ENCODE data around the gene MDH2.
A peak's percentile ranks its signal among the peaks of the same experiment; 100 is the strongest.
"Not testable (repeated sequence)": the region's sequence is repeated elsewhere in the genome, so short reads cannot be mapped to it uniquely, and the experiment has no call there.

MDH2 gene

DNA sequence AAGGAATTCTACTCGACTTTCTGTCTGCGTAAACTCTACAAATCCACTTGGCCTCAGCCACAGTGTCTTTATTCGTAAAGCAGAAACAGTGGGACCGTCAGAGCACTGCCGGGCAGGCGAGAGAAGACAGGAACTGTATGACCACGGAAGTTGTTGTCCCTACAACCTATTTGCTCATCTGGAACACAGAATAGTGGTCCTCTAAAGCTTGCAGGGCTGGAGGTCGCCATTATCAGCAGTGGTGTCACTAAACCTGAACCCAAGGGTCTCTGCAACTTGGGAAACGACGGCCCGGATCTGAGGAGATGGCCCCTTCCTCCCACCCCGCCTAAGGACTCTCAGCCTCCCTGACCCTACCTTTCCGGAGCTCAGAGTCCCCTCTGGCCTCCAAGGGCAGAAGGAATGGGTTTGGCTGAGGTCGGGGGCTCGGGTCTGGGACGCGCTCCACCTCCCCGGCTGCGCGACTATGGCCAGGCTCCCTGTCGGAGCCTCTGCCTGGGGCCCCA is 548 bp upstream of the MDH2 start:
- no peak for DNase-seq (ENCODE audit: low spot score)

DNA sequence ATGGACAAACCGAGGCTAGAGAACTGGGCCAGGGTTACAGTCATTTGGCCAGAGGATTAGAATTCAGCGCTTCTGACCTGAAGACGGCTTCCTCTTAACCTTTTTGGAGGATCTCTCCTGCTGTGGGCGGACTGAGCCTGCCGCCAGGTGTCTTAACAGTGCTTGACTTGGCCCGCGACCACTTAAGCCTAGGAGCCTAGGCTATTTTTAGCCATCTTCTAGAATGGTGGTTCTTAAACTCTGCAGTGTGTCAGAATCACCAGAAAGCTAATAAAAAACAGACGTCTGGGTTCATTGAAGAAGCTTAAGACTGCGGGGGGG is 722 bp downstream of the MDH2 start:
- DNase-seq (ENCODE audit: low spot score), result no peak

DNA sequence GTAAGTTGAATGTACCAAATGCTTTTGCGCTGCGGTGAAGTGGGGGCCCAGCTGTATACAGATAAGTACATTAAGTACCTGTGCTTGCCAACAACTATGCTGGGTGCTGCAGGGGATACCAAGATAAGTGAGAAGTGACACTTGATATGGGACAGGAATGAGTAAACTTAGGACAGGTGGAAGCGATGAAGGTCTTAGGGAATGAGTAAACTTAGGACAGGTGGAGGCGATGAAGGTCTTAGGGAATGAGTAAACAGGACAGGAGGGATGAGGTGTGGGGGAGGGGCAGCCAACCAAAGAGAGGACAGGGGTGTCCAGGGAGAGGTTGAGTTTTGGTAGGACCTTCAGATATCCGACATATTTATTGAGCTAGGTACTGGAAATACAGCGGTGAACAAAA is 1.4 kb downstream of the MDH2 start:
- no peak for DNase-seq (ENCODE audit: low spot score)

DNA sequence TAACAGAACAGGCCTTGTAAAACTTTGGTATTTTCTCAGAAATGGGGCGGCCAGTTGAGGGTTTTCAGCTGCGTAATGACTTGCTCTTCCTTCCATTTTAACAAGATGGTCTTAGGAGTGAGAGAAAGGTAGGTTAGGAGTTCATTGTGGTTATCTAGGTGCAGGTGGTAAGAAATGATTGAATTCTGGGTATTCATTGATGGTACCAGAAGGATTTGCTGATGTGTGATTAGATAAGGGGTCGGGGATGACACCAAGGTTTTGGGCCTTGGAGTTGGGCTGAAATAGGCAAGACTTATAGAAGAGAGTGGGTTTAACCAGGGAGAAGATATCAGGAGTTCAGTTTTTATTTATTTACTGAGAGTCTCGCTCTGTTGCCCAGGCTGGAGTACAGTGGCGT is 2.6 kb downstream of the MDH2 start:
- DNase-seq (ENCODE audit: low spot score), result no peak

DNA sequence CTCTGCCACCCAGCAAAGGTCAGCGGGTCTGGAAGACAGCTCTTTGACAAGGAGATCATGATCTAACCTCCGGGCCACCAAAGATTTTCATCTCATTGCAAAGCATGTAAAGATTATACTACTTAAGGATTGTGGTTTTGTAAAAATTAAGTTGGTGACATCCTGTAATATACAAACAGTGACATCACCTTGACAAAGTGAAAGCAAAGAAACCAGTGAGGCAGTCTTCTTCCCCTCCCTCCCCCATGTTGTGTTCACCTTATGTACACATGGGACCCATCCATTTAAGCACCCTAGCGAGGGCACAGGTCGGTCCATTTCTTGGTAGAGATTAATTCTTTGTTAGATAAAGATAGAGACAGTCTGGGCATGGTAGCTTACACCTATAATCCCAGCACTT is 3.9 kb downstream of the MDH2 start:
- peak; percentile 33 for DNase-seq (ENCODE audit: low spot score)

DNA sequence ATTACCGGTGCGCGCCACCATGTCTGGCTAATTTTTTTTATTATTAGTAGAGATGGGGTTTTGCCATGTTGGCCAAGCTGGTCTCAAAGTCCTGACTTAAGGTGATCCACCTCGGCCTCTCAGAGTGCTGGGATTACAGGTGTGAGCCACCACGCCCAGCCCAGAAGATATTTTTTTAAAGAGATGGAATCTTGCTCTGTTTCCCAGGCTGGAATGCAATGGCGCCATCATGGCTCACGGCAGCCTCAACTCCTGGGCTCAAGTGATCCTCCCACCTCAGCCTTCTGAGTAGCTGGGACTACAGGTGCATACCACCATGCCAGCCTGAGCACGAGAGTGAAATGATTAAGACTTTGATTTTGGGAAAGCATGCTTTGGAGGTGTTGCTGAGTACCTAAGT is 4.8 kb downstream of the MDH2 start:
- not testable (repeated sequence) for DNase-seq (ENCODE audit: low spot score)

DNA sequence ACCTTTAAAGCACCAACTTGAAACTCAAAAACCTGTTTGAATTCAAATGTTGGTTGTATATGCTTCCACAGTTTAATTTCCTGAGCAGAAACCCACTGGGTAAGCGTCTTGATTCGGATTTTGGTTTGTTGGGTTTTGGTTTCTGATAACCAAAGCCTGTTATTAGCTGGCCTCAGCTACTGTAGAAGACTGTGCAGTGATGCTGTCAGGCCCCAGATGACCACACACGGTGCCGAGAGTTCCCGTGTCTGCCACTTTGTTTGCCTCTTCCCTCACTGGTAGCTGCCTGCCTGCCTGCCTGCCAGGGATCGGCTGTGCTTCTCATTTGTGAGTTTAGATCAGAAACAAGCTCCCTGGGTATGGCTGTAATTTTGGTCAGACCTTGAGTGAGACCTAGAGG is 5.6 kb downstream of the MDH2 start:
- no peak for DNase-seq (ENCODE audit: low spot score)

DNA sequence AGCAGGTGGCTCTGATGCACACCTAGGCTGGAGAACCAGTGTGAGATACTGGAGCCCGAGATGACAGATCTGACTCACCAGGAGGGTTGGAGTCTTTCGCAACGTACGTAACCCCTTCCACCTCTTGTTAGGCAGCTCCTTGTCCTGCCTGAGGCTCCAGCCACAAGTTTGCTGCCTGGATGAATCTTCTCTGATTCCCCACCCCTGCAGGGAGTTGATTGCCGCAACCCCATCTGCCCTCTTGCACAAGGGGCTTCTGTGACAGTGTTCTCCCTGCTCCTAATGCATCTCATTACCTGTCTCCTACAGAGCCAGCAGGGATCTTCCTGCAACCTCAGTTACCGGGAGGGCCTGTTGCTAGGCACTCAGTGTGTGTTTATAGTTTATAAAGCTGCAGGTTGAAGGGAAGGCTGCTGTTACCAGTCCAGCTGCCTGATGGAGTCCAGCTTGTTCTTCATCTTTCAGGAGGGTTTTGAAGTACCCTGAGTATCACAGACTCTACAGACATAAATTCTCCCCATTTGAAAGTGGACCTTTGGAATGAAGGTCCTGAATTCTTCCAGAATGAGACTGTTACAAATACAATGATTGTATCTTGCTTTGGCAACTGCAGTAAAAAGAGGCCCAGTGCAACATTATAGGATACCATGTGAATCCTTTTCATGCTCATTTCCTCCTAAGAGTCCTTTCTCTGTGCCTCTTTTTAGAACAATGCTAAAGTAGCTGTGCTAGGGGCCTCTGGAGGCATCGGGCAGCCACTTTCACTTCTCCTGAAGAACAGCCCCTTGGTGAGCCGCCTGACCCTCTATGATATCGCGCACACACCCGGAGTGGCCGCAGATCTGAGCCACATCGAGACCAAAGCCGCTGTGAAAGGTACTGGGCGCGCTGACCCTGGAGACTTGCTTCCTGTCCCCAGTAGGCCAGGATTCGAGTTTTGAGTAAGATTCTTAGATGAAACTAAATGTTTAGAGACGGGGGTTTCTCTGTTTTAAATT is 6.5 kb downstream of the MDH2 start:
- DNase-seq (ENCODE audit: low spot score), result no peak

DNA sequence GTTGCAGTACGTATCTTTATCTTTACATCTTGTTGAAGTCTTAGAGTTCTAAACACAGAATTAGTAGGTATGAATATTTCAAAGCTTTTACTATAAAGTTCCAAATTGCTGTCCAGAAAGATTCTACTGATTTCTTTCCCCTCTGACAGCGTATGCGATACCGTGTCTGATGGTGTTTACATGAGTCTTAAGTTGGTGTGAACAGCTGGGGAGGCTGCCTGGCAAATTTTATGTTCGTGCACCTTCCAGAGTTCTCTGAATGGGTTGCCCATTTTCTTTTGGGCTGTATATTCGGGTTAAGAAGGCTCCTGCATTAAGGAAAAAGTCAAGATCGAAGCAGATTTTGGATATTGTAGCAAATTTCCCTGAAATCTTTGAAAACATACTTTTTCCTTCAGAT is 8.3 kb downstream of the MDH2 start:
- no peak for DNase-seq (ENCODE audit: low spot score)

DNA sequence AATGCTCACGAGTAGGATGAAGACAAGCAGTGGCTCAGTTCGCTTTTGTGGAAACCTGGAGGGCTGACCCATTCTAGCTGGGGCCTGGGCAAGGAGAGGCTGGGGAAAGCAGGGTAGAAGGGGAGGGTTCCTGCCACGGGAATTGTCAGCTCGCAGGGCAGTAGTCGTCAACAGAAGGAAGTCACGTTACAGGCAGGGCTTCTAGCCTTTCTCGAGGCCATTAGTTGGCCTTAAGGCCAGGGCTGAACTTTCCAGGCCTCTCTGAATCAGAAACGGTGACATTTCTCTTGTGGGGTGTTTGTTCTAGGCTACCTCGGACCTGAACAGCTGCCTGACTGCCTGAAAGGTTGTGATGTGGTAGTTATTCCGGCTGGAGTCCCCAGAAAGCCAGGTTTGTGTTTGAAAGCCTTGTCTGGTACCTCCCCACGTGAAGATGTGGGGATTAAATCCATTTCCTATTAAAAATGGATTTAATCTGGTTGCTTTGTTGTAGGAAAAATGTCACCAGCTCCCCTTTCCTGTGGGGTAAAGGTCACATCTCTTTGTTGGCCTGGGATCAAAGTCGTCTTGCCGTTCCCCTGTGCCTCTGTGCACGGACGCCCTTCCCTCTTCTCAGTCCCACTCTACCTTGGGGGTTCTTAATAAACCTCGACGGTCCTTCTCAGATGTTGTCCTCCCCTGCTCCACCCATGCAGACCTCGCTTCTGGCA is 9.4 kb downstream of the MDH2 start:
- no peak for DNase-seq (ENCODE audit: low spot score)

DNA sequence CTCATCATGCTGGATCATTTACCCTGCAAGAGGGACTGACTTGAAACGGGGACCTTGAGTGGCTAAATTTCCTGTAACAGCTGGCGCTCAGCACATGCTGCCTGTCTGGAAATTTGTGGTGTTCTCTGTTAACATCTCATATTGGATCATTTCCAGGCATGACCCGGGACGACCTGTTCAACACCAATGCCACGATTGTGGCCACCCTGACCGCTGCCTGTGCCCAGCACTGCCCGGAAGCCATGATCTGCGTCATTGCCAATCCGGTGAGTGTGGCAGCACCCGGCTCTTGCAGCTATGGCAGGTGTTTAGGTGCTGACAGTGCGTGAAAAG is 9.9 kb downstream of the MDH2 start:
- no peak for DNase-seq (ENCODE audit: low spot score)

DNA sequence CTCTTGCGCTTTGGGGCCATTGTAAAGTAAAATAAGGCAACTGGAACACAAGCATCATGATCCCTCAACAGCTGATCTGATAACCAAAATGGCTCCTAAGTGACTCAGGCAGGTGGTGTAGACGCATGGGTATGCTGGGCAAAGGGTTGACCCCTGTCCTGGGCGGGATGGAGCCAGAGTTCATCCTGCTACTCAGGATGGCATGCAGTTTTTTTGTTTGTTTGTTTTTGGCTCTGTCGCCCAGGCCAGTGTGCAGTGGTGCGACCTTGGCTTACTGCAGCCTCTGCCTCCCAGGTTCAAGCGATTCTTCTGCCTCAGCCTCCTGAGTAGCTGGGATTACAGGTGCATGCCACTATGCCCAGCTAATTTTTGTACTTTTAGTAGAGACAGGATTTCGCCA is 10.8 kb downstream of the MDH2 start:
- DNase-seq (ENCODE audit: low spot score), result not testable (repeated sequence)

DNA sequence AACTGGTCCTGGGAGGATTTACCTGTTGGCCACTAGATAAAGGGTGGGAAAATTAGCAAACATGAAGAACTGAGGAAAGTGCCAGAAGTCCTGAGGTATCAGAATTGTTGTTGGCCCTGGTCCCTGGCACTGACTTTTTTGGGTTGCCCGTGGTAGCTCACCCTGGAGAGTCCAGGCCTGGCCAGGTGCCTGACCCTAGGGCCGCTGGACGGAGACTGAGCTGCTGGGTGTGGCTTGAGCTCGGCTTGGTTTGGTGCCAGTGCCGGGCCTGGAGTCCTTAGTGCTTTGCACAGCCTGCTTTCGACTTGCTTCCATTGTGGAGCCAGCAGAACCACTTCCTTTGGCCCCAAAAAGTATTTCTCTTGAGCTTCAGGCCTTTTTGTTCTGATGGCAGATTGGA is 12.9 kb downstream of the MDH2 start:
- no peak for DNase-seq (ENCODE audit: low spot score)

DNA sequence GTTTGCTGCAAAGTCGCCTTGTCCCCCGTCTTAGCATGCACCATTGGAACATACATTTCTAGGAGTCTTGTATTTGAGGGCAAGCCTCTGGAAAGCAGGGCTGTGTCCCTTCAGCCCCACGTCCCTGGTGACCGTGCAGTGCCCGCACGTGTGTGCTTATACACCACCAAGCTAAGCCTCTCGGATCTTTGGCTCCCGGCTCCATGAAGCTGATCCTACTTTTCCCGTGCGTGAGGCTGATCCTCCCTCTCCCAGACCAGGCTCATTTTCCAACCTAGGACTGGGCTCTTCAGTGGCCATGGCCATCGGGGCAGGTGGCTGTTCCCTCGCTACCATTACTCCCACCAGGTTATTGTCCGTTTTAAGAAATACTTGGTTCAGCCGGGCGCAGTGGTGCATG is 14.3 kb downstream of the MDH2 start:
- no peak for DNase-seq (ENCODE audit: low spot score)

DNA sequence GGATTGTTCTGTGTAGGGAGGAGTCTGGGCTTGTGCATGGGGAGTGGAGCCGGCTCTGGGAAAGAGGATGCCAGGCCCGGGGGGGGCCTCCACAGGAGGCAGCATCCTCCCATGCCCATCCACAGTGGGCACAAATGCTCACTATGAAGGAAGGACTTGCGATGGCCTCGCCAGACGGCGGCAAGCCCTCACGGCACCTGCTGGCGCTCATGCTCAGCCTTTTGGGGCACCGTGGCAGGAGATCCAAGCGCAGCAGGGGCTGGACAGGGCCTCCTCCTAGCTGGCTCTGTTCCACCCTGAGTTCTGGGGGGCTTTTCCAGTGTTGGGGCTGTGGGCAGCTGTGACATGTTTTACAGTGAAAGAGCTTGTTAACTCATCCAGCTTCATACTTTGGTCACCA is 15.2 kb downstream of the MDH2 start:
- no peak for DNase-seq (ENCODE audit: low spot score)

DNA sequence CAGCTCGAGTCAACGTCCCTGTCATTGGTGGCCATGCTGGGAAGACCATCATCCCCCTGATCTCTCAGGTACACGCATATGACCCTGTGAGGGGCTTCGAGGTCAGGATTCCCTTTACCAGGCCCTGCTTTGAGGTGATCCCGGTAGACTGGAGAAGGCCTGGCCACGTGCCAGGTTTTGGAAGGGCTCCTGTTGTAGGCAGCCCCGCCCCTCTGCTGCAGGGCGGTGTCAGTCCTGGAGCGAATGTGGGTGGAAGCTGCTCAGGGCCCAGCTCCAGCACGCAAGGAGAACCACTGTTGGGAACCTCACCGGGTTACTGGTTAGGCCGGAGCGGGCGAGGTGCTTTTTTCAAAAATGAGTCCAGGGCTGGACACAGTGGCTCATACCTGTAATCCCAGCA is 15.6 kb downstream of the MDH2 start:
- no peak for DNase-seq (ENCODE audit: low spot score)

DNA sequence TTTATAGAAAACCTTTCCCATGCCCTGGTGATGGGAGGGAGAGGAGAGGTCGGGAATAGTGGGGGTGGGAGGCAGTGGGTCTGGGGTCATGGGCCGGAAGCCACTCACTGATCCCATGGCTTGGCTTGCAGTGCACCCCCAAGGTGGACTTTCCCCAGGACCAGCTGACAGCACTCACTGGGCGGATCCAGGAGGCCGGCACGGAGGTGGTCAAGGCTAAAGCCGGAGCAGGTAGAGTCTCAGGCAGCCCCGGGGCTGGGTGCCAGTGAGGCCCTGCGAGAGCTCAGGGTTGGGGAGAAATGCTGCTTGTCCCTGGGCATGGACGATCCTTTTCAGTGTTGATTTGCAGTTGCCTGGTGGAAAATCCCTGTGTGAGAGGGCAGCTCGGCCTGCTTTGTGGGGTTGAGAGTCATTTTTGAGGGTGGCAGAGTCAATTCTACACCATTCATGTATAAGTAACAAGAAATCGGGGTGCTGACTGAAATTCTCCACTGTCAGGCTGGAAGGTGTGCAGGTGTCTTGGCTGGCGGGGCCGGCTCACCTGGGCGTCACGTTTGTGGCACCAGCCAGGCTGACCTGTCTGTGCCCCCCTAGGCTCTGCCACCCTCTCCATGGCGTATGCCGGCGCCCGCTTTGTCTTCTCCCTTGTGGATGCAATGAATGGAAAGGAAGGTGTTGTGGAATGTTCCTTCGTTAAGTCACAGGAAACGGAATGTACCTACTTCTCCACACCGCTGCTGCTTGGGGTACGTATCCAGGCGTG is 16.5 kb downstream of the MDH2 start:
- no peak for DNase-seq (ENCODE audit: low spot score)

DNA sequence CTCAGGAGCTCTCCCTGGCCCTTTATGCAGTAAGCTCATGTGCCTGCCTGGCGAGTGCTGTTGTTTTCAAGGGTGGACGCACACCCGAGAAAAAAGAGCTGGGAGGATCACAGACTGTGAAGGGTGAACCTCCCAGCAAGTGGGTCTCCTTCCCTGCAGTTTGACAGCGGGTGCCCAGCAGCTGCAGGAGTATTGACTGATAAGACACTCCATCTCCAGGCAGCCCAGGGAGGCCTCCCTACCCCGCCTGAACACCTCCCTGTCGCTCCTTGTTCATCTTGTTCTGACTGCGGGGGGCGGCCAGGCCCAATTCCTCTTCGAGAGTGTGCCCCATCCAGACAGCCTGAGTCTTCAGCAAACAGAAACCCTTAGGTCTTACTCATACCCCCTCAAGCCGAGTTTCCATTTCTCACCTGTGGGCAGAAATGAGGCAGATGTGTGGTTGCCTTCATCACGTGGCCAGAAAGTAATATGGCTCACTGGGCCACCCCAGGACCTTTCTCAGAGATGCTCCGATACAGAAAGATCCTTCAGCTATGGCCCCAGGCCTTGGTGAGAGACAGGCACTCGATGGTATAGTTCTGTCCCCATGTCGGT is 17.2 kb downstream of the MDH2 start:
- DNase-seq (ENCODE audit: low spot score), result no peak

DNA sequence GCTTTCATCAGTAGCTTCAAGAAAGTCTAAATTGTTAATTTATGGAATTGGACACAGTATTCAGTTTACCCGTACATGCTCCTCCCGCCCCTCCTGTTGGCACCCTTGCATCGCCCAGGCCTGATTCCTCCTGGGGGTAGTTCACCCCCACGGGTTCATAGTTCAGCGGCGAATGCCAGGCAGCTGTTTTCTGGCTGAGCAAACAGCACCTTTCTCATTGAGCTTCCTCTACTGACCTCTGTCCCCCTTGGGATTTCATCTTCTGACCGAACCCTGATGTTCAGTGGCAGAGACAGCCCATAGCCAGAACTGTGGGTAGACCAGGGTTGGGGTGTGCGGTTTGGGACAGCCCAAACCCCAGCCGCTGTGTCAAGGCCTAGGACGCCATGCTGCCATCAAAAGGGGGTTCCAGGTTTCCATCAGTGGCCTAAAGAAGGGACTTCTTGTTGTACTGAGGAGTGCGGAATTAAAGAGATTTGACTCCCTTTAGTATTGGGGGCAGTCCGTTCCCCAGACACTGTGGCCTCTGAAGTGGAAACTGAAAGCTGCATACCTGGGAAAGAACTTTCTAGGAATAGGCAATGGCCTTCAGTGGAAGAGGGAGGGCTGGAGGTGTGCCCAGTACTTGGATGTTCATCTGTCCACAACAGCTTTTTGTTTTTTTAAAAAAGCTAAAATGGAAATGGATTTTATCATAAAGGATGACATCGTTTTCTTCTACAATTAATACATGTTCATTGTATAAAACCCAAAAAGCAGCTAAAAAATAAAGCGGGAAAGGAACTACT is 19.0 kb downstream of the MDH2 start:
- no peak for DNase-seq (ENCODE audit: low spot score)

DNA sequence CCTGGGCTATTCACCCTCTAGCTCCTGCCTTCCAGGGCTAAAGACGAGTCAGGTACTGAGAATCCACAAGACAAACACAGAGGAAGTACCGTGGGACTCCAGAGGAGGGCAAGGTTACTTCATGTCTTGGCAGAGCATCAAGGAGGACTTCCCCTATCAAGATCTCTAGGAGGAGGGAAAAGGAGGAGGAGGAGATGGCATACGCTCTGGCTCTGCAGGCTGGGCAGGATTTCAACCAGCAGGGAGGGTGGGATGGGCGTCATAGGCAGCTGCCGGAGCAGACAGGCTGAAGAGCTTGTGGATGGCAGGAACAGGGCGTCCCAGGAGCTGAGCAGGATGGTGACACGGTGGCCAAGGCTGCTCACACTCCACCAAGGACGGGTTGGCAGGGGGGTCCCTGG is 21.3 kb downstream of the MDH2 start:
- no peak for DNase-seq (ENCODE audit: low spot score)
